ENCODE data around the gene APOBR.
"Not testable (repeated sequence)": the region's sequence is repeated elsewhere in the genome, so short reads cannot be mapped to it uniquely, and the experiment has no call there.

The APOBR gene

DNA sequence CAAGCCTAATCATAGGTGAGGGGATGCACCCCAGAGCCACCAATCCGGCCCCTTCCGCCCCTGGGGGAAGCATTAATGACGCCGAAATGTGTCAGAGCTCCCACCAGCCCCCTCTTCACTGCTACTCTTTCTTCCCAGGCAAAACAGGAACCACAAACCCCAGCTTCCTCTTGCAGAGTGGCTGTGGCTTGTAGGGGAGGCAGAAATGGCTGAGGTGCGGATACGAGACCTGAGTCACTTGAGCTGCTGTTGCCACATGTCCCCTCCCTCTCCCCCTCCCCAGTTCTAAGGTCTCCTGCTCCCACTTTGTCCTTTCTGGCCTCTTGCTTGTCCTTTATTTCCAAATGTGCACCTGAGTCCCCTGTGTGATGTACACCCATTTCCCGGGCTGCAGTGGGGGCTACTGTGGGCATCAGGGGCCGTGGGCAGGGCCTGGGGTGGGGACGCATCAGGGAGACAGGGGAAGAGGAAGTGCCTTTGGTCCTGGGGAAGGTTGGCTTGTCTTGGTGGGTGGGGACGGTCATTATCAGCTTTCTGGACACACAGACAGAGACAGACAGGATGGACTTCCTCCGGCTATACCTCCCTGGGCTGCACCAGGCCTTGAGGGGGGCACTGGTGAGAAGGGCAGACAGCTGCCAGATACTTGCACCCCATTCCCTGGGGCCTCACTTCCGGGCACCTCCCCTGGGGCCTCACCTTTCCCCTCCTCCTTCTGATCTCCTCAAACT, at the start of gene APOBR:
Gene APOBR, plus strand, starts transcription at position 523 of the 731 bp plus-strand sequence. Its CDS starts 39 bp downstream, at position 562.
- peak; percentile 88 to 96 for DNase-seq

GRCh38 chr16:28446388-28446787, 48.1 kb upstream of the APOBR start:
- DNase-seq, result not testable (repeated sequence)

DNA sequence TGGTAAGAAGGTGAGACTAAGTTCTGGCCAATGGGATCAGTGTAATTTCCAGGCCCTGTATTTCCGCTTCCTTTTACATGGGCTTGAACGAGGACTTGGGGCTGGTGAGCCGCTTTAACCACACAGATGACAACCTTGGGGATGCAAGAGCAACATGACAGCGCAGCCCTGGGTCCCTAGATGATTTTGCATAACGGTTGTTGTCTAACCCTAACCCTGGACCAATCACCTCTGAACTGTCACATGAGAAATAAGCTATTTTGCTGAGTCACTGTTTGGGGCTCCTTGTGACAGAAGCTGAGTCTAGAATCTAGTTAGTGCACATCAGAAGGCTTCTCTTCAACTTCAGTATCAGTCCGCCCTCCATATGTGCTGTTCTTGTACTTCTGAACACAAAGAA, 47.4 kb upstream of the APOBR start:
- not testable (repeated sequence) for DNase-seq

GRCh38 chr16:28473714-28474265, 20.7 kb upstream of the APOBR start:
- DNase-seq, result no peak

GRCh38 chr16:28475221-28475620, 19.2 kb upstream of the APOBR start:
- DNase-seq, result no peak

DNA sequence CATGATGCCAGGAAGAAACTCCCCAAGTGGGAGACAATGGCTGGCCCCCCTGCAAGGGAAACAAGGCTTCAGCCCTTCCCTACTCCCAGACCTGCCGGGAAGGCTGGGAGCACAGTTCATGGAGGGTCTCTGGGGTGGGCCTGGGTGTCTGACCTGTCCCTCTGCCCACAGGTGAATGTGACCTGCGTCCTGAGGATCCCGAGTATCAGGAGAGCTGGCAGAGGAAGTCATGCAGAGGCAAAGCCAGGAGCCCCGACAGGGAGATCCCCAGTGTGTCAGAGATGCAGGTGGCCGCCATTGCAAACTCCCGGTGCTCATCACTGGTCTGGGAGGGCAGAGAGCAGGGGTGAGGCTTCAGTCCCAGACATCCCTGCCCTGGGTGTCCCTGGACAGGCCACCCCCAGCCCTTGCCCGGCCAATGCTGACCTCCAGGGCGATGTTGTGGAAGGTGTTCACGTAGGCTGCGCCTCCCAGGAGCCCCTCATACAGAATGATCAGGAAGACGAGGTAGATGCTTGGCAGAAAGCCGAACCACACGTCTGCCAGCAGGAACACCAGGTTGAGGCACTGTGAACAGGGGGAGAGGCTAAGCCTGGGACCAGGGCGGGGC, 17.0 kb upstream of the APOBR start:
- no peak for DNase-seq

GRCh38 chr16:28478506-28479180, 15.8 kb upstream of the APOBR start:
- peak; percentile 31 to 34 for DNase-seq

GRCh38 chr16:28482026-28482425, 12.4 kb upstream of the APOBR start:
- DNase-seq, result no peak

DNA sequence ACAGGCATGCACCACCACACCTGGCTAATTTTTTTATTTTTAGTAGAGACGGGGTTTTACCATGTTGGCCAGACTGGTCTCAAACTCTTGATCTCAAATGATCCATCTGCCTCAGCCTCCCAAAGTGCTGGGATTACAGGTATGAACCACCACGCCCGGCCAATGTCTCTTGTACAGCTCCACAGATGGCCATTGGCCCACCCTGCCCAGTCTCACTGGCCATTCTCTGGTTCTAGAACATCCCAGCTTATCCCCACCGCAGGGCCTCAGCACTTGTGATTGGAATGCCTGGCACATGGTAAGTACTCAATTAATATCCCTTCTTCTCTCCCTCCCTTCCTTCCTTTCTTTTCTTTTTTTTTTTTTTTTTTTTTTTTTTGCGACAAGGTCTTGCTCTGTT, 11.1 kb upstream of the APOBR start:
- DNase-seq, result not testable (repeated sequence)

GRCh38 chr16:28486266-28486665, 8.2 kb upstream of the APOBR start:
- DNase-seq, result no peak

DNA sequence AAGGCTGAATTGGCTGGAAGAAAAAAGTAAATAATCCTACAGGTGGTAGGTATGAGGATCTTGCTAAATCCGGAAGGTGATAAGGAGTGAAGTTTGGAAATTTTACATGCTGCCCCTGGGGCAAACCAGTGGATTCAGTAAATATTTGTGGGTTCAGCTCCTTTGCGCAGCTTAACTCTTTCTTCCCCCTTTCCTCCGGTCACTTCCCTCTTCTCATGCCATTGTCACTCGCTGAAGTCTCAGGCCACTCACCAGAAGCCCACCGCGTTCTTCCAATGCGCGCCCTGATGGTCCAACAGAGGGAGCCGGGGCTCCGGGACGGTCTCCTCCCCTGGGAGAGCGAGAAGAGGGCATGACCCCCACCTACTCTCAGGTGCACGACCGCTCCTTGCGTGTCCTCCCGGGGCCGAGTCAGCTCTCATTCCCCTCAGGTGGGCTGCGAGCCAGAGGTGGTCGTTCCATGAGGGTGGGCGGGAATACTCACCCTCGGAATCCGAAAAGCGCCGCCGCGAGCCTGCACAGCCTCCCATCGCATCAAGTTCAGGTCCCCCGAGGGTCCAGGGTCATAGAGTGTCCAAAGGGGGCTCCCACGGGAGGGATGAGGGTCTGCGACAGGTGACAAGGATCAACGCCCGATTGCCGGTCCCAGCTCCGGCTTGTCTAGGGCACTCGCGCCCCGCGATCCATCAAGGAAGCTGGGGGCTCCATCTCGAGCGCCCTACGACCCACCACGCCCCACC, 3.0 kb upstream of the APOBR start:
- peak; percentile 37 to 49 for DNase-seq

- DNase-seq, result peak; percentile 90 to 92
Observed at GRCh38 chr16:28491970-28492474, 2.4 kb upstream of the APOBR start, which contains the start of gene CLN3. Gene CLN3, minus strand, starts transcription at chr16:28492074. Its CDS starts 315 bp downstream, at chr16:28491759.

GRCh38 chr16:28492511-28492910, 1.9 kb upstream of the APOBR start:
- DNase-seq, result no peak

- DNase-seq, result peak; percentile 44 to 47
Observed at GRCh38 chr16:28495098-28495793, 803 bp downstream of the APOBR start.

DNA sequence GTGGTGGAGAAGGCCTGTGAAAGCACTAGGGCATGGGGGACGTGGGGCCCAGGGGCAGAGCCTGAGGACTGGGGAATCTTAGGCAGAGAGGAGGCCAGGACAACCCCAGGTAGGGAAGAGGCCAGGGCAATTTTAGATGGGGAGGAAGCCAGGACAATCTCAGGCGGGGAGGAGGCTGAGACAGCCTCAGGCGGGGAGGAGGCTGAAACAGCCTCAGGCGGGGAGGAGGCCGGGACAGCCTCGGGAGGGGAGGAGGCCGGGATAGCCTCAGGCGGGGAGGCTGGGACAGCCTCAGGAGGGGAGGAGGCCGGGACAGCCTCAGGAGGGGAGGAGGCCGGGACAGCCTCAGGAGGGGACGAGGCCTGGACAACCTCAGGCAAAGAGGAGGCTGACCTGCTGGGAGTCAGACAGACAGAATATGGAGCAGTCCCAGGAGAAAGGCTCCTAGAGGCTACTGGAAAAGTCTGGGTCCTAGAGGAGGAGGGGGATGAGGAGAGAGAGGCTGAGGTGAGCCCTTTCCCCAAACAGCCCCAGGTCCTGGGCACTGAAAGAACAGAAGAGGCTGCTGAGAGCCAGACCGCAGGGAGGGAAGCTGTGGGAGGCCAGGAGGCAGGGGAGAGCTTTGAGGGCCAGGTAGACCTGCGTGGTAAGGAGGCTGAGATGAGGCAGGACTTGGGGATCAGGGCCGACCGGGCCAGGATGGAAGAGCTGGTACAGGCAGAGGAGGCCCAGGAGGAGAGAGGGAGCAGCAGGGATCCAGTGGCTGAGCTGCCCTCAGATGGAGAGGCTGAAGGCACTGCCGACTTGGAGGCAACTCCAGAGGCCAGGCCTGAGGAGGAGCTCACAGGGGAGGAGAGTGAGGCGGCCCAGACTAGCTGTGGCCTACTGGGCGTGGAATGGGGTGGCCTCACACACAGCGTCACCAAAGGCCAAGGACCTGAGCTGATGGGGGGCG, 1.6 kb downstream of the APOBR start:
- no peak for DNase-seq

DNA sequence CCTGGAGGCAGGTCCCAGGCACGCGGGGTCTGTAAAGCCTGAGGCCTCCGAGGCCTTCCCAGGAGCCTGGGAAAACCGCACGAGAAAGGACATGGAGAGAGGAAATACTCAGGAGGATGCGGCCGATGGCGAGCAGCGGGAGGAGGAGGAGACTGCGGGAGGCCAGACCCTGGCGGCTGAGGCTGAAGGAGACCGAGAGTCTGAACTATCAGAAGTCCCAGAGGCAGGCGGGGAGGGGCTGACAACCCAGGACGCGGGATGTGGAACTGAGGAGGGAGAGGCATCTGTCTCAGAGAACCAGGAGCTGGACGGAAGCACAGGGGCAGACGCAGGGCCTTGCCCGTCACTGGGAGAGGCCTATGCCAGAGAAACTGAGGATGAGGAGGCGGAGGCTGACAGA, 2.4 kb downstream of the APOBR start:
- no peak for DNase-seq

DNA sequence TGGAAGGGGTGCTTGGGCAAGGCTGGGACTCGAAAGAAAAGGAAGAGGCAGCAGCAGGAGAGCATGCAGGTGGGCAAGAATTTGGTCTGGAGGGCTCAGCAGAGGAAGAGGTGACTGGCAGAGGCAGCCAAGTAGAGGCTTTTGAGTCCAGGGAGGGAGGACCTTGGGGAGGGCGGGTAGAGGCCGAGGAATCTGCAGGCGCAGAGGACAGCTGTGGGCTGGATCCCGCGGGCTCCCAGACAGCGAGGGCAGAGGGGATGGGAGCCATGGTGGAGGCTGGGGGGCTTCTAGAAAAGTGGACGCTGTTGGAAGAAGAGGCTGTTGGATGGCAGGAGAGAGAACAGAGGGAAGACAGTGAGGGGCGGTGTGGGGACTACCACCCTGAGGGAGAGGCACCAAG, 2.9 kb downstream of the APOBR start:
- no peak for DNase-seq

DNA sequence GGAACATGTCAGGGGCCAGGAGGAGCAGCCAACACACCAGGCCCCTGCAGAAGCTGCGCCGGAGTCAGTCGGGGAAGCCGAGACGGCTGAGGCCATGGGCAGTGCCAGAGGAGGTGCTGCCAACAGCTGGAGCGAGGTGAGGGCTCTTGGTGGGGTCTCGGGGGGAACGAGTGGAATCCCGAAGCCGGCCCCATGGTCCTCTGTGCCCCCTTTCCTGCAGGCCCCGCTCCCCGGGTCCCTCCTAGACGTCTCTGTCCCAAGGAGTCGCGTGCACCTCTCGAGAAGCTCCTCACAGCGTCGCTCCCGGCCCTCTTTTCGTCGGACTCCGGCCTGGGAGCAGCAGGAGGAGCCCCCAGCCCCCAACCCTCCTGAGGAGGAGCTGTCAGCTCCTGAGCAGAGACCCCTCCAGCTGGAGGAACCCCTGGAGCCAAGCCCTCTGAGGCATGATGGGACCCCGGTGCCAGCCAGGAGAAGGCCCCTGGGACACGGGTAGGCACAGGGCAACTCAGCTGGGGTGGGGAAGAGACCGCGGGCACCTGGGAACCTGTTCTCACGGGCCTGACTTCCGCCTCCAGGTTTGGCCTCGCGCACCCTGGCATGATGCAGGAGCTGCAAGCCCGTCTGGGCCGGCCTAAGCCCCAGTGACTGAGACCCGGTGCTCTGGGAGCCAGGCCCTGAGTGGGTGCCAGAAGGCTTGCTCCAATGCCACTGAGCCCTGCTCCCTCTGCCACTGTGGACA, 3.6 kb downstream of the APOBR start:
- DNase-seq, result no peak

DNA sequence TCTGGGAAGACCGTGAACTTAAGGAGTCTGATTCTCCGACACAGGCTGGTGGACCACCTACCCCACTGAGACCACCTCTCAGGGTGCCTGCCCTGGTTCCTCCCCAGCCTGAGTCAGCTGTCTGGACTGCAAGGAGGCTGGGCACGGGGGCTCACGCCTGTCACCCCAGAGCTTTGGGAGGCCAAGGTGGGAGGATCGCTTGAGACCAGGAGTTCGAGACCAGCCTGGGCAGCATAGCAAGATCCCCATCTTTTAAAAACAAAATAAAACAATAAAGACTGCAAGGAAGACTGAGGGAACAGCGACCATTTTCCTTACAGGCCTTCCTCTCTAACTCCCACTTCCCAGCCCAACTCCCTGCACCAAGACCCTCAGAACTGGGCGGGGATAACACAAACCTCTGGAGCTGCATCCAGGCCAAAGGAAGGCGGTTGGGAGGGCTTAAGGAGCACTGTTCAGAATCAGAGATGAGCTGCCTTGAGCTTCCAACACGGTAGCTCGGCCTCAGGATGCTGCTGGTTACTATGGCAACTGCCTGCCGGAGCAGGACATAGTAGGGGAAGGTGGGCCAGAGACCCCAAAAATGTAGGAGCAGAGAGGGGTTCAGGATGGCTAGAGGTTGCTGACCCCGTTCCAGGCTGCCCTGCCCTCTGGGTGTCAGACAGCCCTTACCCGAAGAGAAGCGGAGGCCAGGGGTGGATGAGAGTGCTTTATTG, 4.4 kb downstream of the APOBR start:
- no peak for DNase-seq

Data from inflammatory macrophage treated with lipopolysaccharide for 1 hour (primary cell).